Trophoblast cell (in vitro differentiated cells and primary cell): ENCODE measurements around the gene MCTP1.

Experiments used
- DNase-seq, 2 donors: peaks; one replicate each; pipeline ENCODE4 v3.0.0-alpha.2; 2016
- H2AFZ ChIP-seq: 2 replicates; pipeline ENCODE4 v1.6.1; 2013; ENCODE audit warnings: low read length, moderate library complexity, mild to moderate bottlenecking; ENCODE audit not compliant: insufficient read depth, poor library complexity
- H2AK5ac ChIP-seq: 2 replicates; pipeline ENCODE4 v1.6.1; 2013; ENCODE audit warnings: mild to moderate bottlenecking, low read length
- H2BK120ac ChIP-seq: 2 replicates; pipeline ENCODE4 v1.6.1; 2013; ENCODE audit warnings: low read length, mild to moderate bottlenecking, moderate library complexity; ENCODE audit not compliant: insufficient read depth, poor library complexity
- H2BK12ac ChIP-seq: 2 replicates; pipeline ENCODE4 v1.6.1; 2013; ENCODE audit warnings: mild to moderate bottlenecking, low read length, moderate library complexity
- H2BK5ac ChIP-seq: 2 replicates; pipeline ENCODE4 v1.6.1; 2013; ENCODE audit warnings: low read length, low read depth, moderate library complexity, mild to moderate bottlenecking; ENCODE audit not compliant: poor library complexity
- H3K14ac ChIP-seq: 2 replicates; pipeline ENCODE4 v1.6.1; 2013; ENCODE audit warnings: mild to moderate bottlenecking, low read length
- H3K18ac ChIP-seq: 2 replicates; pipeline ENCODE4 v1.6.1; 2013; ENCODE audit warnings: mild to moderate bottlenecking, low read length
- H3K23ac ChIP-seq: 2 replicates; pipeline ENCODE4 v1.6.1; 2013; ENCODE audit warnings: low read length
- H3K27ac ChIP-seq: 2 replicates; pipeline ENCODE4 v1.5.1; 2013; ENCODE audit warnings: low read depth, mild to moderate bottlenecking, inconsistent platforms, low read length, moderate library complexity
- H3K27me3 ChIP-seq: 2 replicates; pipeline ENCODE4 v1.6.1; 2013; ENCODE audit warnings: inconsistent platforms, mild to moderate bottlenecking, low read length, moderate library complexity; ENCODE audit not compliant: insufficient read depth
- H3K36me3 ChIP-seq, 2 experiments: 1 replicate in 1 of 2; 2 replicates in 1 of 2; pipeline ENCODE4 v1.6.1; 2013; ENCODE audit warnings: low read length in 2 of 2, mild to moderate bottlenecking in 2 of 2, moderate library complexity in 1 of 2; ENCODE audit not compliant: insufficient read depth in 2 of 2, control insufficient read depth in 1 of 2
- H3K4ac ChIP-seq: 2 replicates; pipeline ENCODE4 v1.6.1; 2013; ENCODE audit warnings: low read depth, mild to moderate bottlenecking, low read length, moderate library complexity
- H3K4me1 ChIP-seq, 2 experiments: 1 replicate in 1 of 2; 2 replicates in 1 of 2; pipeline ENCODE4 v1.6.1; 2013; ENCODE audit warnings: low read length in 2 of 2, mild to moderate bottlenecking in 2 of 2, moderate library complexity in 1 of 2; ENCODE audit not compliant: insufficient read depth in 2 of 2, control insufficient read depth in 1 of 2
- H3K4me2 ChIP-seq: 2 replicates; pipeline ENCODE4 v1.6.1; 2013; ENCODE audit warnings: inconsistent platforms, mild to moderate bottlenecking, low read length, moderate library complexity
- H3K4me3 ChIP-seq: 2 replicates; pipeline ENCODE4 v1.5.1; 2013; ENCODE audit warnings: mild to moderate bottlenecking, low read depth, low read length, inconsistent platforms
- H3K79me1 ChIP-seq: one replicate; pipeline ENCODE4 v1.6.1; 2013; ENCODE audit warnings: low read length
- H3K79me2 ChIP-seq: 2 replicates; pipeline ENCODE4 v1.6.1; 2013; ENCODE audit warnings: low read length, mild to moderate bottlenecking; ENCODE audit not compliant: control insufficient read depth, insufficient read depth, poor library complexity
- H3K9ac ChIP-seq: 2 replicates; pipeline ENCODE4 v1.6.1; 2013; ENCODE audit warnings: mild to moderate bottlenecking, low read length
- H3K9me3 ChIP-seq: 2 replicates; pipeline ENCODE4 v1.6.1; 2013; ENCODE audit warnings: low read depth, mild to moderate bottlenecking, control low read depth, inconsistent platforms, low read length; ENCODE audit not compliant: insufficient read depth
- H4K12ac ChIP-seq: 2 replicates; pipeline ENCODE4 v1.6.1; 2013; ENCODE audit warnings: low read depth, mild to moderate bottlenecking, low read length, moderate library complexity
- H4K8ac ChIP-seq: 2 replicates; pipeline ENCODE4 v1.6.1; 2013; ENCODE audit warnings: low read depth, mild to moderate bottlenecking, low read length, moderate library complexity
- H4K91ac ChIP-seq: one replicate; pipeline ENCODE4 v1.6.1; 2013; ENCODE audit warnings: low read depth, mild to moderate bottlenecking, low read length, moderate library complexity
- WGBS: extraction: QIAGEN DNeasy Blood & Tissue Kit; methylation state at CpG from one replicate; pipeline ENCODE4 v1.1.7; 2013; ENCODE audit warnings: missing lambda C conversion rate; ENCODE audit not compliant: insufficient read length, insufficient coverage; ENCODE audit errors: extremely low coverage; 5-methylcytosine and 5-hydroxymethylcytosine counted together

Gene MCTP1

DNA sequence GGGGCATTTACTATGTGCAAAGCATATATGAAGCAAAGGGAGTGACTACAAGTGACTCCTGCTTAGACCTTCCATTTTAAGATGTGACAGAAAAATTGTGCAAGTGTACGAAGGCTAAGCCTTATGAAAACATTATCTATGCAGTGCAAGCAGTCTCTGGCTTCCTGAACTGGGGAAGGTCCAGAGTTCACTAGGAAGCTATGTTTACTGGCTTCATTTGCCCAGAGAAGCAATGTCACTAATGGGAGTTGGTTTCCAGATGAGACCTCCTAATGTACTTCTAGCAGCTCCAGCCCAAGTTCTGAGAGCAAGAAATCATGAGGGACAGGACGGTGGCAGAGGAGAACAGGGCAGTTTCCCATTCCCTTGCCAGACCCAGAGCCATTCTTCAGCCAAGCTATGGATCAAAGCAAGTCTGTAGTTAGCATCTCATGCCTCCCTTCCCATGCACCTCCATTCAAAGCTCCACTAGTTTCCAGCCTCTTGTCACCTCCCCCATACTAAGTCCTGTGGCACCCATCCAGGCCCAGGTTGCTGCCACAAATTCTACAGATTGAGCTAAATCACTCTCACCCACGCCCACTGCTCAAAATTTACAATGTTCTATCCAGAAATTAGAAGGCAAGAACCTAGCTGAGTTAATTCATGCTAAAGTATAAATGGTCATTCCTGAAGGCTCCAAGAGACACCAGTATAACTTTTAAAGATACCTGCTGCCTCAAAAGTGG lies 21.8 kb downstream of the MCTP1 start:
- Histone ChIP-seq H3K9me3 (no peaks in the 10 kb centered on the region), H3K23ac (peak overlapping the region; percentile 24), H2BK12ac (no peak overlapping the region), H4K8ac (no peak overlapping the region), H3K36me3 (no peaks in the 10 kb centered on the region), H2BK5ac (no peak overlapping the region), H4K91ac (no peak overlapping the region), H3K18ac (no peak overlapping the region), H3K79me1 (no peaks in the 10 kb centered on the region), H2AFZ (no peak overlapping the region), H3K4me2 (no peak overlapping the region), H2AK5ac (no peak overlapping the region), H3K4me3 (no peak overlapping the region), H3K14ac (no peak overlapping the region), H2BK120ac (no peak overlapping the region), H3K4me1 (no peaks in the 10 kb centered on the region), H3K27me3 (no peaks in the 10 kb centered on the region), H3K4ac (no peak overlapping the region), H3K9ac (no peak overlapping the region), H3K27ac (no peak overlapping the region), H4K12ac (no peak overlapping the region), H3K79me2 (no peaks in the 10 kb centered on the region)
- DNase-seq: no peak
- WGBS: no CpG with 5 or more reads among the region's 3 CpGs

DNA sequence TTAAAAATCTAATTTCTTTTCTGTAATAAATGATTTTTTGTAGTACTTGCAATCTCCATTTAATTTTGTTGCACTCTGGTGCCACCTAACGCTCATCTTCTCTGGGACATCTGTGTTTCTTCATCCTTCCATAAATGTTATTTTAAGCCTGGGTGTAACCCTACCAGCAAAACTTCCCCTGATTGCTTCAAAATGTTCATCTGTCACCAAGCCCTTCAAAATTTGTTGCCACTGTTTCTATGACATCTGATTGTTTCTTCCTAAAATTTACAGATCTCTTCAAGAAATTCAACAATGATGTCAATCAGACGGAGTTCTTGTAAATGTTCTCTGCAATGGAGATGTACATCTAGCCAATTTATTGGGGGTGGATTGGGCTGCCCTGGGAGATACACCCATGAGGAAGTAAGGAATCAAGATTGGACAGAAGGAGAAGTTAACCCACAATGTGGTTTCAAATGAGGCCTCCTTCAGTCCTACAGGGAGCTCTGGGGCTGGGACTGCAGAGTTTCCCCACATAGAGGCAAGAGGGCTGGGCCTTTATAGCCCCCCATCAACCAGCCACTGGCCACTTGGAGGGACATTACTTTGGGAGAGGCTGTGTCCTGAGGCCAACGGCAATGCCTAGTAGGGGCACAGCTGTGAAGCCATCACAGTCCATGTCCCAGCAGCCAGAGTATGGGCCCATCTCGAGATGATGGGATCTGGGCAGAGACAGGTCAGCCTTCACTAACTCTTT lies 23.3 kb downstream of the MCTP1 start:
- no peaks in the 10 kb centered on the region for H3K27me3 ChIP-seq
- H4K91ac ChIP-seq: no peak overlapping the region
- WGBS: no CpG with 5 or more reads among the region's 4 CpGs
- no peak overlapping the region for H3K4ac ChIP-seq
- peak; percentile 24 to 57 for DNase-seq
- no peak overlapping the region for H2BK120ac ChIP-seq
- no peak overlapping the region for H2BK5ac ChIP-seq
- H2AFZ ChIP-seq: no peak overlapping the region
- H2BK12ac ChIP-seq: no peak overlapping the region
- no peak overlapping the region for H2AK5ac ChIP-seq
- no peaks in the 10 kb centered on the region for H3K9me3 ChIP-seq
- no peaks in the 10 kb centered on the region for H3K79me1 ChIP-seq
- no peak overlapping the region for H3K18ac ChIP-seq
- H3K36me3 ChIP-seq: no peaks in the 10 kb centered on the region
- H3K23ac ChIP-seq: no peak overlapping the region
- H3K4me1 ChIP-seq: no peaks in the 10 kb centered on the region
- H3K79me2 ChIP-seq: no peaks in the 10 kb centered on the region
- no peak overlapping the region for H4K12ac ChIP-seq
- H3K4me2 ChIP-seq: no peak overlapping the region
- H3K4me3 ChIP-seq: no peak overlapping the region
- H3K14ac ChIP-seq: no peak overlapping the region
- no peak overlapping the region for H3K27ac ChIP-seq
- H3K9ac ChIP-seq: no peak overlapping the region
- no peak overlapping the region for H4K8ac ChIP-seq

GRCh38 chr5:95256991-95257390 lies 27.9 kb downstream of the MCTP1 start:
- Histone ChIP-seq H3K79me1 (no peaks in the 10 kb centered on the region), H3K4me2 (no peak overlapping the region), H3K36me3 (no peaks in the 10 kb centered on the region), H3K27me3 (no peaks in the 10 kb centered on the region), H3K18ac (no peak overlapping the region), H3K27ac (no peak overlapping the region), H4K8ac (no peak overlapping the region), H3K23ac (no peak overlapping the region), H2BK5ac (no peak overlapping the region), H2AFZ (no peak overlapping the region), H3K4ac (no peak overlapping the region), H2BK120ac (no peak overlapping the region), H3K4me1 (no peaks in the 10 kb centered on the region), H3K79me2 (no peaks in the 10 kb centered on the region), H3K9ac (no peak overlapping the region), H4K91ac (no peak overlapping the region), H2AK5ac (no peak overlapping the region), H3K9me3 (no peaks in the 10 kb centered on the region), H4K12ac (no peak overlapping the region), H3K4me3 (no peak overlapping the region), H2BK12ac (no peak overlapping the region), H3K14ac (no peak overlapping the region)
- no peak for DNase-seq

DNA sequence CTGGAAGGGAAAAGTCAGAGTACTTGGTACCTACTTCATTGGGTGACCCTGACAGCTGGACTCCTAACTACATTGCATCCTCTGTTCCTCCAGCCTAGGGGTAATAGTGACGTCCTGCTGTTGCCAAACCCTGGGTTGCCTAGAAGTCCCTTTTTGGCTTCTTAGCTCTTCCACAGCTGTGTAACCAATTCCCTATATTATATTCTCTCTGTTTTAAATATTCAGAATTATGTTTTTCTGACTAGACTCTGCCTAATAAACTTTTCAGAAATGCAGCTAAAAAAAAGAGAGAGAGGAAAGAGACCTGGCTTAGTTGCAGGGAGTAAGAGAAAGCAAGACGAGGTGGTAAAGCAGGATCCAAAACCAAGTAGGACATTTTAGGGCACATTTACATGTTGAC lies 28.4 kb downstream of the MCTP1 start:
- H3K36me3 ChIP-seq: no peaks in the 10 kb centered on the region
- no peak overlapping the region for H2AK5ac ChIP-seq
- no peak overlapping the region for H3K27ac ChIP-seq
- no peak overlapping the region for H4K8ac ChIP-seq
- H4K12ac ChIP-seq: no peak overlapping the region
- no peak overlapping the region for H3K23ac ChIP-seq
- no peak overlapping the region for H3K9ac ChIP-seq
- DNase-seq: no peak
- H4K91ac ChIP-seq: no peak overlapping the region
- no peak overlapping the region for H3K14ac ChIP-seq
- H2BK120ac ChIP-seq: no peak overlapping the region
- H2BK5ac ChIP-seq: no peak overlapping the region
- no peaks in the 10 kb centered on the region for H3K4me1 ChIP-seq
- no peaks in the 10 kb centered on the region for H3K27me3 ChIP-seq
- H3K79me1 ChIP-seq: no peaks in the 10 kb centered on the region
- no CpG with 5 or more reads among the region's 2 CpGs for WGBS
- H3K79me2 ChIP-seq: no peaks in the 10 kb centered on the region
- H3K18ac ChIP-seq: no peak overlapping the region
- H3K9me3 ChIP-seq: no peaks in the 10 kb centered on the region
- no peak overlapping the region for H3K4me2 ChIP-seq
- H2BK12ac ChIP-seq: no peak overlapping the region
- H3K4me3 ChIP-seq: no peak overlapping the region
- no peak overlapping the region for H3K4ac ChIP-seq
- no peak overlapping the region for H2AFZ ChIP-seq
